ENCODE results near the gene NCKAP5. TPM values are rescaled to one million over a fixed set of nuclear protein-coding genes. Genes with fewer than 3 reads are reported as not detected.
"Not testable (repeated sequence)": the region's sequence is repeated elsewhere in the genome, so short reads cannot be mapped to it uniquely, and the experiment has no call there.

NCKAP5 gene
- total RNA-seq, 4 donors from 2014 or later = 0.37 to 1.3 (median 0.83) TPM

DNA sequence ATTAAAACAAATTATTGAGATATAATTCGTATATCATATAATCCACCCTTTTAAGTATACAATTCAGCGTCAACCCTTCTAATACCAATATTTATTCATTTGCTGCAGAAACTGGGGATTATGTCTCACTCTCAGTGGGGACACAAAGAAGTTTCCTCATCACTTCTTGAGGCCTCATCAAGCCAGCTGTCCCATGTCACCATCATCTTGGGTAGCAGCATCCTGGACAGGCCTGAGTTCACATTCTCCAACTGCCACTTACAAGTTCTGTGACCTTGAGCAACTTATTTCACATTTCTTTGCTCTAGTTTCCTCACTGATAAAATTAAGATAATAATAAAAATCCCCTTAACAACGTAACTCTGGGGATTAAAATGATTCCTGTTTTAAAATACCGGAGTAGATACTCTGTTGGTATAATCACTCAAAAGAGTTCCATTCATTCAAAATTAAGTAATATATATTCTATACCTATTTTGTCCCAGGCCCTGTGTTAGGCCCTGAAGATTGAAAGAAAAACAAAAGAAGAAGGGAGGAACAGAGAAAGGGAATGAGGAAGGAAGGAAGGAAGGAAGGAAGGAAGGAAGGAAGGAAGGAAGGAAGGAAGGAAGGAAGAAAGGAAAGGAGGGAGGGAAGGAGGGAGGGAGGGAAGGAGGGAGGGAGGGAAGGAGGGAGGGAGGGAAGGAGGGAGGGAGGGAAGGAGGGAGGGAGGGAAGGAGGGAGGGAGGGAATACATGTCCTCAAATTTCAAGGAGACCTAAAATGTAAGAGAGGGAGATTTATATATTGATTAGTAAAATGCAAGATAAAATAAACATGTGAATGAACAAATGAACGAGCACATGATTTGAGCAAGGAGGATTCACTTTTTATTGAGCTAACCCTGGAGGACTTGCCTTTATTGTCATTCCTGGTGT lies 42.4 kb downstream of the NCKAP5 start:
- TF ChIP-seq CTCF (IDR thresholded peaks at IDR 0.05) = no peak
- DNase-seq (ENCODE audit: low spot score) = no peak
- no peak for ATAC-seq (ENCODE audit: low FRiP score)

DNA sequence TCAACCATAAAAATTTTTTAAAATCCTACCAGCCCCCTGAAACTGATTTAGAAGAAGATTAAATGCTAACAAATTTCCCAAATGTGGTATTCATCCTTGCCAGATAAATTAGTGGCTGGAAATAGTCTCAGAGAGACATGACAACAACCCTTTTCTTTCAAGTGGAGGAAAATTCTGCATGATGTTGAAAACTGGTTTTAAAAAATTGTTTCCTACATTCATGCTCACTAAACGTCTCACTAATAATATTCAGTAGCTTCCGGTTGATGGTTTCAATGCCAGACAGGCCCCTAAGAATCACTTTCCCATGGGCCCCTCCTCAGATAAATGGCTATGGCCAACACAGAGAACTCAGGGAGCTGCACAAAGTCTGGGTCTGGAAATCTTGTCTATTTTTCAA lies 43.2 kb downstream of the NCKAP5 start:
- no peak for TF ChIP-seq CTCF (IDR thresholded peaks at IDR 0.05)
- DNase-seq (ENCODE audit: low spot score) = no peak
- ATAC-seq (ENCODE audit: low FRiP score) = no peak

DNA sequence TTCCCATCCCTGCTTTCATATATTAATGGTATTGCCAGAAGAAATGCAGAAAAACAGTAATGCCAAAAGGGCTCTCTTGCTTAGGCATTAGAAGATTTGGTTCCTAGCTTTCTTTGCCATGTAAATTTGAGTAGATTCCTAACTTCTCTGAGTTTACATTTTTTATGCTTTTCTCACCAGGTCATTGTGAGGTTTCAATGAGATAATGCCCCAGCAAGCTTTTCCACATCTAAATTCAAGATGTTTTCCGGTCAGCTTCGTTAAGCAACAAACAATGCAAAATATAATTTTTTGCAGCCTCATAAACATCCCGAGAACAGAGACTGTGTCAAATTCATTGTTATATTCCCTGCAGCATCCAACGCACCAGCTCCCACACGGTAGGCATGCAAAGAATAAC lies 44.9 kb downstream of the NCKAP5 start:
- TF ChIP-seq CTCF (IDR thresholded peaks at IDR 0.05) = no peak

GRCh38 chr2:133522204-133522603 lies 46.1 kb downstream of the NCKAP5 start:
- no peak for TF ChIP-seq CTCF (IDR thresholded peaks at IDR 0.05)
- DNase-seq (ENCODE audit: low spot score) (no peak), ATAC-seq (ENCODE audit: low FRiP score) (no peak)

More for the DNA sequence above, 44.9 kb downstream of the NCKAP5 start:
- DNase-seq (ENCODE audit: low spot score) (no peak), ATAC-seq (ENCODE audit: low FRiP score) (no peak)

DNA sequence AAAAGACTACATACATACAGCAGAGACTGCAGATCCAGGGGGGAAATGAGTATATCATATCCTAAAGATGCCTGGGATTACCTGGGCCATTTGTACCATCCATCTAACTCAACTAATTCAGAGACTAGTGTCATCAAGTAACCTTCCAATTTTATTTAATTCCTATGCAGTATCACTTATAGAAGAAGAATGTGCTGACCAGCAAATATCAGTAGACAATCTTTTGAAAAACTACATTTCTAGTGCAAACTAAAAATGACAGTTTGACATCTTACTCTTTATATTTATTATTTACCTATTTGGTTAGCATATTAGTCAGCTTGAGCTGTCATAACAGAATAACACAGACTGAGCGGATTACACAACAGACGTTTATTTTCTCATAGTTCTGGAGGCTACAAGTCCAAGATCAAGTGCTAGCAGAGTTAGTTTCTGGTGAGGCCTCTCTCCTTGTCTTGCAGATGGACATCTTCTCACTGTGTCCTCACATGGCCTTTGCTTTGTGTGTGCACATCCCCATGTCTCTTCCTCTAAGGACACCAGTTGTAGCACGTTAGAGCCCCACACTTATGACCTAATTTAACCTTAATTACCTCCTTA lies 47.0 kb downstream of the NCKAP5 start:
- DNase-seq (ENCODE audit: low spot score) (no peak), ATAC-seq (ENCODE audit: low FRiP score) (no peak)
- no peak for TF ChIP-seq CTCF (IDR thresholded peaks at IDR 0.05)

GRCh38 chr2:133519677-133520076 lies 48.6 kb downstream of the NCKAP5 start:
- DNase-seq (ENCODE audit: low spot score); ATAC-seq (ENCODE audit: low FRiP score): not testable (repeated sequence)

DNA sequence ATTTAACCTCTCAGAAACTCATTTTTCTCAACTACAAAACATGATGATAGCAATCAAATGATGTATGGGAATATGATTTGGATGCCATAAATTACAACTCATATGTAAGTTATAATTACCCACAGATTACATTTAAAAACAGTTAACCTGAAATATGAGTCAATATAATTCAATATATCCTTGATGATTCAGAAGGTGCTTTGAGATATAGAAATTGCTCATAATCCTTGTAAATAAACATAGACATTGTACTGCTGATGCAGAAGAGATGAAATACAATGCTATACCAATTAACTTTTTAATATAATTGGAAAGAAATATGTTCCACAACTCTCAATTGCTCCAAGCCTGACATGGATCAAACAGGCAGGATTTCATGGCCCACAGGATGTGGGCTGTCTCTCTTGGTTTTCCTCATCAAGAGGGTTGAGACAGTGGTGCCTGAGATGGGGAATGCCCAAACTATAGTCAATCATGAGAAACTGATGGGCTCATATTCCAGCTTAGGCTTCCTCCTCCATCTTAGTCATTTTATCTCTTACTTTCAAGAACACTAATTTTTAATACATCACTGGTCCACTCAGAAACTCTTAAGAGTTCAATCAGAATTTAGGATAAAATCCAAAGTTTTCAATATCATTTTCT lies 49.4 kb downstream of the NCKAP5 start:
- ATAC-seq (ENCODE audit: low FRiP score) (no peak), DNase-seq (ENCODE audit: low spot score) (no peak)
- no peak for TF ChIP-seq CTCF (IDR thresholded peaks at IDR 0.05)
